GM23338 (cell line): ENCODE measurements around the gene LPCAT3. TPM values are rescaled to one million over a fixed set of nuclear protein-coding genes. Genes with fewer than 3 reads are reported as not detected.

Experiments
- ATAC-seq: fragments of 200-7000 bp; cut with Tn5 transposase; 3 replicates; pipeline ENCODE4 v1.9.1; 2020
- DNase-seq: peaks from one replicate; pipeline ENCODE4 v3.0.0-alpha.2; 2015; ENCODE audit warnings: low spot score
- H2AFZ ChIP-seq: fragments of 200-600 bp; sonication (generic); 2 replicates; pipeline ENCODE4 v1.8.0; 2016; ENCODE audit warnings: antibody characterized with exemption, mild to moderate bottlenecking, moderate library complexity
- H3F3A ChIP-seq: fragments of 200-600 bp; sonication (generic); replicated peaks from 2 replicates; pipeline ENCODE4 v1.8.0; 2017; ENCODE audit warnings: antibody characterized with exemption, mixed run types, low read depth
- H3K27ac ChIP-seq: fragments of 200-600 bp; sonication (generic); 2 replicates; pipeline ENCODE4 v1.6.1; 2016; ENCODE audit warnings: low read depth
- H3K27me3 ChIP-seq: fragments of 200-600 bp; sonication (generic); 2 replicates; pipeline ENCODE4 v1.8.0; 2016; ENCODE audit warnings: mild to moderate bottlenecking, mixed run types, moderate library complexity; ENCODE audit not compliant: insufficient read depth
- H3K36me3 ChIP-seq: fragments of 200-600 bp; sonication (generic); 2 replicates; pipeline ENCODE4 v1.8.0; 2016; ENCODE audit warnings: mild to moderate bottlenecking; ENCODE audit not compliant: insufficient read depth
- H3K4me1 ChIP-seq: fragments of 200-600 bp; sonication (generic); 2 replicates; pipeline ENCODE4 v1.8.0; 2016; ENCODE audit warnings: mild to moderate bottlenecking, moderate library complexity; ENCODE audit not compliant: insufficient read depth
- H3K4me2 ChIP-seq: fragments of 200-600 bp; sonication (generic); 2 replicates; pipeline ENCODE4 v1.7.1; 2017; ENCODE audit warnings: mixed run types
- H3K4me3 ChIP-seq: fragments of 200-600 bp; sonication (generic); 2 replicates; pipeline ENCODE4 v1.6.1; 2016; ENCODE audit warnings: mixed run types
- H3K79me2 ChIP-seq: fragments of 200-600 bp; sonication (generic); replicated peaks from 2 replicates; pipeline ENCODE4 v1.8.0; 2017; ENCODE audit warnings: mild to moderate bottlenecking; ENCODE audit not compliant: insufficient read depth
- H3K9me2 ChIP-seq: fragments of 200-600 bp; sonication (generic); 2 replicates; pipeline ENCODE4 v1.8.0; 2017; ENCODE audit not compliant: insufficient read depth
- H4K20me1 ChIP-seq: fragments of 200-600 bp; sonication (generic); replicated peaks from 2 replicates; pipeline ENCODE4 v1.8.0; 2017; ENCODE audit warnings: mild to moderate bottlenecking; ENCODE audit not compliant: insufficient read depth
- H3K27ac Mint-ChIP-seq: 2 replicates; pipeline ENCODE4 v1.8.0; 2020; ENCODE audit warnings: inconsistent platforms, mild to moderate bottlenecking, moderate library complexity, mixed read lengths
- H3K27me3 Mint-ChIP-seq: 3 replicates; pipeline ENCODE4 v1.8.0; 2022; ENCODE audit warnings: low read depth, mild to moderate bottlenecking, moderate library complexity, mixed read lengths, inconsistent platforms; ENCODE audit not compliant: insufficient read depth, poor library complexity
- H3K36me3 Mint-ChIP-seq: 3 replicates; pipeline ENCODE4 v1.8.0; 2021; ENCODE audit warnings: low read depth, mild to moderate bottlenecking, inconsistent platforms, moderate library complexity, mixed read lengths
- H3K4me1 Mint-ChIP-seq: 3 replicates; pipeline ENCODE4 v1.8.0; 2020; ENCODE audit warnings: mild to moderate bottlenecking, inconsistent platforms, mixed read lengths
- H3K4me3 Mint-ChIP-seq: 3 replicates; pipeline ENCODE4 v1.8.0; 2021; ENCODE audit warnings: moderate library complexity, mild to moderate bottlenecking, inconsistent platforms, mixed read lengths
- H3K9me3 Mint-ChIP-seq: 3 replicates; pipeline ENCODE4 v1.8.0; 2020; ENCODE audit warnings: moderate library complexity, mild to moderate bottlenecking, inconsistent platforms, mixed read lengths
- CREB1 ChIP-seq: fragments of 250-450 bp; sonication (Bioruptor Pico); IDR thresholded peaks from 2 replicates; pipeline ENCODE4 v1.5.0; 2020; ENCODE audit warnings: low read depth, mild to moderate bottlenecking, moderate library complexity
- CTCF ChIP-seq, 2 experiments: fragments of 200-600 bp in 1 of 2; sonication (generic) in 1 of 2; conservative IDR thresholded peaks; 2 replicates each; pipeline versions ENCODE4 v1.5.1 to v1.6.1; 2016 to 2017; ENCODE audit warnings: antibody characterized with exemption in 2 of 2, low read depth in 2 of 2, mild to moderate bottlenecking in 2 of 2, moderate library complexity in 1 of 2
- ETS1 ChIP-seq: IDR thresholded peaks from 2 replicates; pipeline ENCODE4 v1.6.1; 2016; ENCODE audit warnings: antibody characterized with exemption
- EZH2 ChIP-seq: fragments of 200-600 bp; sonication (generic); IDR thresholded peaks from one replicate; pipeline ENCODE4 v1.8.0; 2017; ENCODE audit warnings: antibody characterized with exemption, mild to moderate bottlenecking, low read depth; ENCODE audit not compliant: unreplicated experiment
- JUNB ChIP-seq: IDR thresholded peaks from one replicate; pipeline ENCODE4 v1.6.1; 2016; ENCODE audit warnings: antibody characterized with exemption; ENCODE audit not compliant: unreplicated experiment
- POLR2AphosphoS5 ChIP-seq: IDR thresholded peaks from 2 replicates; pipeline ENCODE4 v1.6.1; 2016; ENCODE audit warnings: antibody characterized with exemption, low read depth
- ZNF114 ChIP-seq: fragments of 250-450 bp; sonication (Bioruptor Pico); IDR thresholded peaks from 2 replicates; pipeline ENCODE4 v1.5.0; 2020; ENCODE audit warnings: mild to moderate bottlenecking, moderate library complexity
- ZNF462 ChIP-seq: fragments of 250-450 bp; sonication (Bioruptor Pico); IDR thresholded peaks from 2 replicates; pipeline ENCODE4 v1.5.0; 2020; ENCODE audit warnings: mild to moderate bottlenecking, moderate library complexity
- polyA plus RNA-seq: library from polyadenylated mRNA; unstranded; fragments of >200 nt; fragmentation: Nextera tagmentation; extraction: Ambion mirVana; gene quantifications from 2 replicates; pipeline ENCODE4 v1.2.1, GENCODE V29; 2016
- total RNA-seq: library from RNA; depleted of rRNA; stranded (reverse); fragments of >200 nt; shearing (Covaris generic); gene quantifications from 2 replicates; pipeline ENCODE4 v1.2.3, GENCODE V29; 2014

Gene LPCAT3
- total and polyA plus RNA-seq, 2 experiments from 2014 or later, result 21.4 to 51.5 TPM

GRCh38 chr12:7061596-7061995 lies 43.3 kb upstream of the LPCAT3 start:
- no peak overlapping the region for H3K27ac Mint-ChIP-seq

More at GRCh38 chr12:7061596-7061995, 43.3 kb upstream of the LPCAT3 start:
- peak overlapping the region; percentile 67 for H2AFZ ChIP-seq
- no peaks in the 10 kb centered on the region for H3K36me3 ChIP-seq
- no peak for DNase-seq
- TF ChIP-seq CREB1 (CRISPR knock-in tag) (no peak), ETS1 (no peak), CTCF (conservative IDR thresholded peaks at IDR 0.05; ENCODE audit: low read depth in 2 of 2) (no peak), EZH2 (no peak), ZNF114 (no peak), POLR2AphosphoS5 (no peak), ZNF462 (CRISPR knock-in tag) (no peak), JUNB (no peak)
- no peaks in the 10 kb centered on the region for H4K20me1 ChIP-seq
- peak overlapping the region; percentile 56 for H3K4me2 ChIP-seq
- H3K27me3 ChIP-seq, result no peaks in the 10 kb centered on the region
- H3K4me3 ChIP-seq, result no peak overlapping the region
- no peak for ATAC-seq
- Mint-ChIP-seq H3K27me3 (peaks cover 11% of the 10 kb centered on the region), H3K4me1 (peaks cover 18% of the 10 kb centered on the region), H3K36me3 (no peaks in the 10 kb centered on the region), H3K4me3 (no peak overlapping the region; the same call in 2 of the 3 replicates), H3K9me3 (no peaks in the 10 kb centered on the region)
- H3F3A ChIP-seq, result no peaks in the 10 kb centered on the region
- peaks cover 8% of the 10 kb centered on the region for H3K4me1 ChIP-seq
- no peak overlapping the region for H3K27ac ChIP-seq
- no peaks in the 10 kb centered on the region for H3K9me2 ChIP-seq
- no peaks in the 10 kb centered on the region for H3K79me2 ChIP-seq
